ENCODE results near the gene TMEM165. TPM values are rescaled to one million over a fixed set of nuclear protein-coding genes. Genes with fewer than 3 reads are reported as not detected.

Gene TMEM165
- total RNA-seq, 2 donors from 2014 or later = 185 to 360 TPM

GRCh38 chr4:55369968-55370367, 25.8 kb upstream of the TMEM165 start:
- H3K27ac ChIP-seq = no peak overlapping the region
- H3K4me3 ChIP-seq = no peak overlapping the region
- H3K36me3 ChIP-seq = no peaks in the 10 kb centered on the region
- H3K27me3 ChIP-seq (replicated peaks; ENCODE audit: insufficient read depth) = no peaks in the 10 kb centered on the region
- no peak for TF ChIP-seq CTCF (IDR thresholded peaks at IDR 0.05)
- DNase-seq (ENCODE audit: low spot score) (no peak), ATAC-seq (ENCODE audit: insufficient number of reproducible peaks, low FRiP score, low read depth) (no peak)
- no peaks in the 10 kb centered on the region for H3K9me3 ChIP-seq
- H3K4me1 ChIP-seq (ENCODE audit: control insufficient read depth in 1 of 2, low read depth in 2 of 2) = no peaks in the 10 kb centered on the region

- no peaks in the 10 kb centered on the region for H3K36me3 ChIP-seq
- ATAC-seq (ENCODE audit: insufficient number of reproducible peaks, low FRiP score, low read depth) (no peak), DNase-seq (ENCODE audit: low spot score) (no peak)
- TF ChIP-seq CTCF (IDR thresholded peaks at IDR 0.05) = no peak
- H3K4me1 ChIP-seq (ENCODE audit: control insufficient read depth in 1 of 2, low read depth in 2 of 2) = no peaks in the 10 kb centered on the region
- no peak overlapping the region for H3K27ac ChIP-seq
- H3K9me3 ChIP-seq = no peaks in the 10 kb centered on the region
- no peaks in the 10 kb centered on the region for H3K27me3 ChIP-seq (replicated peaks; ENCODE audit: insufficient read depth)
- H3K4me3 ChIP-seq = no peak overlapping the region
Observed at GRCh38 chr4:55372259-55372658, 23.5 kb upstream of the TMEM165 start.

GRCh38 chr4:55373461-55373860, 22.3 kb upstream of the TMEM165 start:
- ATAC-seq (ENCODE audit: insufficient number of reproducible peaks, low FRiP score, low read depth) (no peak), DNase-seq (ENCODE audit: low spot score) (no peak)
- no peaks in the 10 kb centered on the region for H3K9me3 ChIP-seq
- H3K27ac ChIP-seq = no peak overlapping the region
- no peaks in the 10 kb centered on the region for H3K4me1 ChIP-seq (ENCODE audit: control insufficient read depth in 1 of 2, low read depth in 2 of 2)
- TF ChIP-seq CTCF (IDR thresholded peaks at IDR 0.05) = no peak
- H3K27me3 ChIP-seq (replicated peaks; ENCODE audit: insufficient read depth) = no peaks in the 10 kb centered on the region
- no peak overlapping the region for H3K4me3 ChIP-seq
- H3K36me3 ChIP-seq = no peaks in the 10 kb centered on the region

GRCh38 chr4:55376698-55377097, 19.1 kb upstream of the TMEM165 start:
- Histone ChIP-seq H3K27ac (no peak overlapping the region), H3K4me3 (no peak overlapping the region), H3K27me3 (replicated peaks; ENCODE audit: insufficient read depth) (no peaks in the 10 kb centered on the region), H3K36me3 (no peaks in the 10 kb centered on the region), H3K9me3 (no peaks in the 10 kb centered on the region), H3K4me1 (ENCODE audit: control insufficient read depth in 1 of 2, low read depth in 2 of 2) (no peaks in the 10 kb centered on the region)
- no peak for DNase-seq (ENCODE audit: low spot score)
- ATAC-seq (ENCODE audit: insufficient number of reproducible peaks, low FRiP score, low read depth) = no peak
- no peak for TF ChIP-seq CTCF (IDR thresholded peaks at IDR 0.05)

- no peak for DNase-seq (ENCODE audit: low spot score)
- no peak for ATAC-seq (ENCODE audit: insufficient number of reproducible peaks, low FRiP score, low read depth)
- Histone ChIP-seq H3K9me3 (no peaks in the 10 kb centered on the region), H3K36me3 (no peaks in the 10 kb centered on the region), H3K4me3 (no peak overlapping the region), H3K4me1 (ENCODE audit: control insufficient read depth in 1 of 2, low read depth in 2 of 2) (no peaks in the 10 kb centered on the region), H3K27ac (no peak overlapping the region), H3K27me3 (replicated peaks; ENCODE audit: insufficient read depth) (no peaks in the 10 kb centered on the region)
- no peak for TF ChIP-seq CTCF (IDR thresholded peaks at IDR 0.05)
Observed at GRCh38 chr4:55378617-55379467, 16.9 kb upstream of the TMEM165 start.

All from thoracic aorta (tissue), 2 donors.